ENCODE results near the gene ARL9.
"Not testable (repeated sequence)": the region's sequence is repeated elsewhere in the genome, so short reads cannot be mapped to it uniquely, and the experiment has no call there.

Gene ARL9, protein sequence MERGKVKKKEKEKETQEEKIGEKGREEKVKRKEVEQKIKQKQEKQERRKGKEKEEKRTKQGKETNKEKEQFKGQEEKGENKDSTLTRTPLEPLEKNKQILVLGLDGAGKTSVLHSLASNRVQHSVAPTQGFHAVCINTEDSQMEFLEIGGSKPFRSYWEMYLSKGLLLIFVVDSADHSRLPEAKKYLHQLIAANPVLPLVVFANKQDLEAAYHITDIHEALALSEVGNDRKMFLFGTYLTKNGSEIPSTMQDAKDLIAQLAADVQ

DNA sequence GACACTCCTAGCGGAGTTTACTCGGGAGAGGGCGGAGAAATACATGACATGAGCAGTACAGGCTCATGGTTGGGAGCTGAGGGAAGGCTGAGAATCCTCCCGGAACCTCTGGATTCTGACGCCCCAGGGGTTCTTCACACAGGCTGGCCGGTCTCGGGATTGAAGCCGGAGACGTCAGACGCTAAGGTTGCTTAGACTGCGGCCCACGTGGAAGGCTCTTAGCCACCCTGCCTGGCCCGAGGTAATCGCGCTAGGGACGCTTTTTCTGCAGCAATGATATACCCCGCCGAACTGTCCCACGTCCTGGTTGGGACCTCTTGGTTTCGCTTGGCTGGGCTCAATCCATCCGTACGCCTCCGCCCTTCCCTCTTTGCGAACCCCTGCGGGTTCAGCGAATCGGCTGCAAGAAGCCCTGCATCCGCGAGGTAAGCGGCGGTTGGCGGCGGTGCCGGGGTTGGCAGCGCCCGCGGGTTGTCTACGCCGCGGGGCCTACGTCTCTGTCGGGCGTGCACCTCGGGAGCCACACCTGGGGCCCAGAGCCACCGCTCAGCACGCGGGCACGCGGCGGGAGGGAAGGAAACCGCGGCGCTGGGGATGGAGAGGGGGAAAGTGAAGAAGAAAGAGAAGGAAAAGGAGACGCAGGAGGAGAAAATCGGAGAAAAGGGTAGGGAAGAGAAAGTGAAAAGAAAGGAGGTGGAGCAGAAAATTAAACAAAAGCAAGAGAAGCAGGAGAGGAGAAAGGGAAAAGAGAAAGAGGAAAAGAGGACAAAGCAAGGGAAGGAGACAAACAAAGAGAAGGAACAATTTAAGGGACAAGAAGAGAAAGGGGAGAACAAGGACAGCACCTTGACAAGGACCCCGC lies at the start of gene ARL9:
Gene ARL9 (plus strand): TSS at position 523 of the 862 bp plus-strand sequence. CDS start 72 bp downstream, at position 595.
- DNase-seq (ENCODE audit: low read depth), result peak; percentile 46

DNA sequence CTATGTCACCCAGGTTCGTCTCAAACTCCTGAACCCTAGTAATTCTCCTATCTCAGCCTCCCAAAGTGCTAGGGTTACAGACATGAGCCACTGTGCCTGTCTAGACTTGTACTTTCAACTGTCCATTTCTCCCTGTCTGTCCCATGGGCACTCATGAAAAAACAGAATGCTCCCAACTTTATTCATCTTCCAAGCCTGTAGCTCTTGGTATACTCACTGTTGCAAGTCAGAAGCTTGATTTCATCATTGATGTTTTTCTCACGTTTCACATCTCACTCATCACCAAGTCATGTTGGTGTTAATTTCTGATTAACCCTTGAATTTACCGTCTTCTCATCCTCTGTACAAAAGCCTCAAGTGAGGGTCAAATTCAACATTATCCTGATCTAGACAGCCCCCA lies 45.5 kb upstream of the ARL9 start:
- no peak for DNase-seq (ENCODE audit: low read depth)

DNA sequence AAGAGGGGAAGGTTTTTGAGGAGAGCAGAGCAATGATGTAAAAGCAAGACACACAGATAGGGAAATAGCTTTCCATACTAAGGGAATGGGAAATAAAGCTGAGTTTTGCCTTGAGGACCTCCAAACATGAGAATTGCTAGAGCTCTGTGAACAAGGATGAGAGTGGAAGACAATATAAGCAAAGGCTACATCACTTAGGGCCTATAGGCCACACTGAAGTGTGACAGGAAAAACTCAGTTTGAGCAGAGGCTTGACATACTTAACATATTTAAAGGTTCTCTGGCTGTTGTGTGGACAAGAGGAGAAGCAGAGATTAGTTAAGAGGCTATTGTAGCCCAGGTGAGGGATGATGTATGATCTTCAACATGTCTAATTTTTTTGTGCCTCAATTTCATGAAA lies 43.4 kb upstream of the ARL9 start:
- DNase-seq (ENCODE audit: low read depth), result no peak

GRCh38 chr4:56463711-56464110 lies 41.9 kb upstream of the ARL9 start:
- DNase-seq (ENCODE audit: low read depth), result no peak

DNA sequence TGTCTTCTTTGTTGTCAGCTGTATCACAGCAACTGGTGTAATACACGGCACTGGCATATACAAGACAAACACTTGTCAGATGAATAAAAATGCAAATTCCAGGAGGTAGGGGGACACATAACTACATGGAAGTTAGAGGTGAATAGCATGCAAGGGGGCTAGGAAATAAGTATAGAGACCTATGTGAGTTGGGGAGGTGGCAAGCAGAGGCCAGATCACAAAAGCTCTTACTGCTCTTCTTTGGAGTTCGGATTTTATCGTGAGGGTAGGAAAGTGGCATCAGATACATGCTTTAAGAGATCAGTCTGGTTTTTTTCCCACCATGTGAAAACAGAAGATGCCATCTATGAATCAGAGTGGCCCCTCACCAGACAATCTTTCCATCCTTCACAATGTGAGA lies 41.0 kb upstream of the ARL9 start:
- no peak for DNase-seq (ENCODE audit: low read depth)

DNA sequence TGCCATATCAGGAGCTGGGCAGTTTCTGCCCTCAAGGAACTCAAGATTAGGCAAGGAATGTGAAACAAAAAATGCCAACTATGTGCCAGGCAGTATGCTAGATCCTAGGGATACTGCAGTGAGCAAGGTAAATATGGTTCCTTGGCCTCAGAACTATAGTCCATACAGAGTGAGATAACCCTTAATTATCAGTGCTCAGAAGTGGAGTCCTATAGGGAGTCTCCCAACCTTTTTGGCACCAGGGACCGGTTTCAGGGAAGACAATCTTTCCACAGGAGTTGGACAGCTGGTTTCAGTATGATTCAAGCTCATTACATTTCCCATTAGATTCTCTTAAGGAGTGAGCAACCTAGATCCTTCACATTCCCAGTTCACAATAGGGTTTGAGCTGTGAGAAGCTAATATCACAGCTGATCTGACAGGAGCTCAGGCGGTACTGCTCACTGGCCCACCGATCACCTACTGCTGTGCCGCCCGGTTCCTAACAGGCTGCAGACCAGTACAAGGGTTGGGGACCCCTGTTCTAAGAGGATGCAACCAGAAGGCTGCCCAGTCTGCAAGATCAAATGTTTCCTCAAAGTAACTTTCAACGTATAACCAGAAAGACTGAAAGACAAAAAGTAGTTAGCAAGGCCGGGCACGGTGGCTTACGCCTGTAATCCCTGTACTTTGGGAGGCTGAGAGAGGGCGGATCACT lies 39.8 kb upstream of the ARL9 start:
- no peak for DNase-seq (ENCODE audit: low read depth)

DNA sequence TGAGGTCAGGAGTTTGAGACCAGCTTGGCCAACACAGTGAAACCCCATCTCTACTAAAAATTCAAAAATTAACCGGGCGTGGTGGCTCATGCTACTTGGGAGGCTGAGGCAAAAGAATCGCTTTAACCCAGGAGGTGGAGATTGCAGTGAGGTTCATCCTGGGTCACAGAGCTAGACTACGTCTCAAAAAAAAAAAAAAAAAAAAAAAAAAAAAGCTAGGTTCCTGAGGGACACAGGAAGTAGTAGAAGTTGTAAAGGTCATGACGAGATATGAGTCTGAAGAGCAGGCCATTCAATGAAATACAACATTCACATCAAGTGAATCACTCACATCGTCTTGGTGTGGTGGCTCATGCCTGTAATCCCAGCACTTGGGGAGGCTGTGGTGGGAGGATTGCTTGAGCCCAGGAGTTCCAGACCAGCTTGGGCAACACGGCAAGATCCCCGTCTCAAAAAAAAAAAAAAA lies 39.3 kb upstream of the ARL9 start:
- not testable (repeated sequence) for DNase-seq (ENCODE audit: low read depth)

DNA sequence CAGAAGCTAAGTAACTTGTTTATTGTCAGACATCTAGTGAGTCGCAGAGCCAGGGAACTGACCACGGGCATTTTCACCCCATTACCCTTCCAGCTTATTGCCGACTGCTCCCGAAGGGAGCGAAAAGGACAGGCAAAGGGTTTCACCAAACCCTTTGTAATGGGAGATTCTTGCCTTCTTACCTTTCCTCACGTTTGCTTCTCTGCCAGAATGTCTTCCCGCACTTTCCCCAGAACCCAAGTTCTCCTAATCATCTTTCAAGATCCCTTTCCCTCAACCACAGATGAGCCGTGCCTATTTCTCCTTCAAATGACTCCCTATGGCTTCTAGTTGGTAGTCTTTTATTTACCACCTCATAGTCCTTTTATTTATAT lies 38.7 kb upstream of the ARL9 start:
- DNase-seq (ENCODE audit: low read depth), result no peak

DNA sequence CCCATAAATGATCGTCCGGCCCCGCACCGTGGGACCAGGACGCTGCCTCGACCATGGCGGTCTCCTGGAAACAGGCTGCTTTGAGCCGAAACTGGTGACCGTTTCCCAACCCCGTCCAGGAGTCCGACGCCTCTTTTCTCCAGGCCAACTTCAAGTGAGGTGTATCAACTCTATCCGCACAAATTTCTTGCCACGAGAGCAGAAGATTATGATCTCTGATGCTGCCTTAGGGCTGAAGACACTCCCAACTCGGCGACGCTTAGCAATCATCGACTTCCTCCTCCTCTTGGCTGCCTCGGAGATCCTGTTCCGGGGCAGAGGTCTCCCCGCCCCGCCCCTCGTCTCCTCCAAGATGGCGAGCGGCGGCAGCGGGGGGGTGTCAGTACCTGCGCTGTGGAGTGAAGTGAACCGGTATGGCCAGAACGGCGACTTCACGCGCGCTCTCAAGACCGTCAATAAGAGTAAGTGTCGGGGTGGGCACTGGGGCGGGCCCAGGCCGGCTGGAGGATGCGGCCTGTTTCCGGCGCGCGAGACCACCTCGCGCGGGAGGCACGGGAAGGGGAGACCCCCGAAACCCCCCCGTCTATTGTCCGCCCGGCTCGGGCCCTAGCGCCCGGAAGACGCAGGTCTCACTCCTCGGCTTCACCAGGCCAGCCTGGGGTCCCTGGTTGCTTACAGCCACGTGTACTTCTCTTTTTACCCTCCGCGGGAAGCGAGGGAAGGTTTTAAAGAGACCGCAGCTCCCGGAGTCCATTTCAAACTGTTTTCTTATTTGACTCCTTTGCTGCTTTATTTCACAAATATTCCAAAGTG lies 38.1 kb upstream of the ARL9 start, which contains the start of gene SRP72:
Gene SRP72 (plus strand): TSS at position 334 of the 813 bp plus-strand sequence. CDS start 19 bp downstream, at position 353.
- peak; percentile 84 for DNase-seq (ENCODE audit: low read depth)

- no peak for DNase-seq (ENCODE audit: low read depth)
These were observed 37.5 kb upstream of the ARL9 start for GRCh38 chr4:56468097-56468422.

DNA sequence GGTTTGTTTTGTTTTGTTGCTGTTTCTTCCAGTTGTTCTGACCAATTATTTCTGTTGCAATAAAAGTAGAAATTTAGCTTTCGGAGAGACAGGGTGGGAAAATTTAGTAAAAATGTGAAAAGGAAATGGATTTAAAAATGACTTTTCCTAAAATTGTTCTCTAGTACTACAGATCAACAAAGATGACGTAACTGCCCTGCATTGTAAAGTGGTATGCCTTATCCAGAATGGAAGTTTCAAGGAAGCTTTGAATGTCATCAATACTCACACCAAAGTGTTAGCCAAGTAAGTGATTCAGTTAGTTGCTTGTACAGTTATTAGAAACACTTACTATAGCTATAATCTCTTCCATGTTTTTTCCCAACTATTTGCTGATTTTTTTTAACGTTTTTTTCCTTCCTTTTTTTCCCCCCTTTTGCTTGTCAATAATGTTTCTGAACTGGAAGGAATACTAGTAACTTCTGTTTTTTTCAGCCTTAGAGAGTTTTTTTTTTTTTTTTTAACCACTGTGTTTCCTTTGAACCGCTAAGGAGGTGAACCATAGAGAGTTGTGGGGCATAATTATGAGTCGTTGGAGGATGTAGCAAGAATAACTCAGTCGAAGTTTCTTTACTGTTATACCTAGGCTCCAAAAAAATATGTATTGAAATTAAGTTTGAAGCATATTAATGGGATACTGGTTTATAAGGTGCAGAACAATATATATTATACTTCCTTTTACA lies 35.9 kb upstream of the ARL9 start:
- no peak for DNase-seq (ENCODE audit: low read depth)

- DNase-seq (ENCODE audit: low read depth), result no peak
These were observed 29.7 kb upstream of the ARL9 start for GRCh38 chr4:56475917-56476316.

DNA sequence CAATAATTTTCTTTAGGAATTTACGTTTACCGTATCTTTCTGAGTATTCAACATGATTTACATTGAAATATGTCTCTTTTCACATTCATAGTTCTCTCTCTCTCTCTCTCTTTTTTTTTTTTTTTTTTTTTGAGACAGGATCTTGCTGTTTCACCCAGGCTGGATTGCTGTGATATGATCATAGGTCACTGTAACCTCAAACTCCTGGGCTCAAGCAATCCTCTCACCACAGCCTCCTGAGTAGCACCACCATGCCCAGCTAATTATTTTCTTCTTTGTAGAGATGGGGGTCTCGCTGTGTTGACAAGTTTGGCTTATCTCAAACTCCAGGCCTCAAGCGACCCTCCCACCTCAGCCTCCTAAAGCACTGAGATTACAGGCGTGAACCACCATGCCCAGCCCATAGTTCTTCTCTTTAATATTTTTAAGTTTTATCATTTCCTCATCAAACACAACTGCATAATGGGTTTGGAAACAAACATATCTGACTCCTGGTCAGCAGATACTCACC lies 28.3 kb upstream of the ARL9 start:
- DNase-seq (ENCODE audit: low read depth), result no peak

GRCh38 chr4:56480691-56481090 lies 24.9 kb upstream of the ARL9 start:
- no peak for DNase-seq (ENCODE audit: low read depth)

DNA sequence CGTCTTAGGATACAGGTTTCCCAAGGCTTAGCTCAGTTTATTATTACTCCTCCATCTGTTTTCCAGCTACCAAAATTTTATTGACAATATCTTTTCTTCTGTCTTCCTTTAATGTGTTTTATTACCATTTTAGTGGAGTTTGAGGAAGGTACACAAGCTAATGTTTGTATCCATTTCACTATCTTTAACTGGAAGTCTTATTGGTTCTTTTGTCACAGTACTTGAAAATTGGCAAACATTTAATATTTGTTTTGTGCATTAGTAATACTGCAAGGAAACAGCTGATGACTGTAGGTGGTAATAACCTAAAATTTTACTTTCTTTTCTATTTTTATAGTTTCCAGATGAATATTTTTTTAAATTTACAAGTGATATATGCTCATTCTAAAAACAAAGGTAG lies 9.3 kb upstream of the ARL9 start:
- DNase-seq (ENCODE audit: low read depth), result no peak

DNA sequence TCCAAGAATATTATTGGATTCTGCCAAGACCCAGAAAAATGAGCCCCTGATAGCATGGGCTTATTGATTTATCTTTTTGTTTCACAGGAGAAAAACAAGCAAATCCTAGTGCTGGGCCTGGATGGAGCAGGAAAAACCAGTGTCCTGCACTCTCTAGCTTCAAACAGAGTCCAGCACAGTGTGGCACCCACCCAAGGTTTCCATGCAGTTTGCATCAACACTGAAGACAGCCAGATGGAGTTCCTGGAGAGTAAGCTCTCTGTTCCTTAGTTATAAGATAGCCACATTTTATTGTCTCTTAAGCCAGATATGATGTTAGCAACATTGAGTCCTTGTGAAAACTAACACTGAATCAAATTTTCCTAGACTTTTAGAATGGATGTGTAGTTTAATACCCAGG lies 5.5 kb downstream of the ARL9 start:
- no peak for DNase-seq (ENCODE audit: low read depth)

GRCh38 chr4:56512166-56512565 lies 6.6 kb downstream of the ARL9 start:
- no peak for DNase-seq (ENCODE audit: low read depth)

DNA sequence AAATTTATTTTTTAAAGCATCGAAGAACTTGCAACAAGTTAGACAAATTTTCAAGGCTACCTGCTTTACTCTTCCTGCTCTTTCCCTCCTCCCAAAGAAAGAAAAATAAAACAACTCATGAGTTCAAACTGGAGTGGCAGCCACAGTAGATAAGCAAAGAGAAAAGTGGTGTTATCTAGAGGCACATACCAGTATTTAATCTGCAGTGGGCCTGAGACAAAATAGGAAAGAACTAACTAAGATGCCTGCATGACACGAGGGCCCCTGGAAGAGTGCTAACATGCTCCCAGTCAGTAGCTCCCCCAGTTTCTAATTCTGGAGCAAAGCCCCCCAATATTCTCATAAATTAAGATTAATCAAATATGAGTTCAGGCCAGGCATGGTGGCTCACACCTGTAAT lies 7.9 kb downstream of the ARL9 start:
- DNase-seq (ENCODE audit: low read depth), result no peak

- DNase-seq (ENCODE audit: low read depth), result peak; percentile 76
These were observed 24.9 kb downstream of the ARL9 start for GRCh38 chr4:56530269-56531148.

- DNase-seq (ENCODE audit: low read depth), result no peak
These were observed 25.7 kb downstream of the ARL9 start for GRCh38 chr4:56531149-56531770.

All from activated T-helper 9 cell treated with anti-CD3 and anti-CD28 coated beads, Interleukin-2, amount 50 U/mL, for 16 hours (primary cell).